ENCODE measurements around the gene MAP1LC3C.

DNA sequence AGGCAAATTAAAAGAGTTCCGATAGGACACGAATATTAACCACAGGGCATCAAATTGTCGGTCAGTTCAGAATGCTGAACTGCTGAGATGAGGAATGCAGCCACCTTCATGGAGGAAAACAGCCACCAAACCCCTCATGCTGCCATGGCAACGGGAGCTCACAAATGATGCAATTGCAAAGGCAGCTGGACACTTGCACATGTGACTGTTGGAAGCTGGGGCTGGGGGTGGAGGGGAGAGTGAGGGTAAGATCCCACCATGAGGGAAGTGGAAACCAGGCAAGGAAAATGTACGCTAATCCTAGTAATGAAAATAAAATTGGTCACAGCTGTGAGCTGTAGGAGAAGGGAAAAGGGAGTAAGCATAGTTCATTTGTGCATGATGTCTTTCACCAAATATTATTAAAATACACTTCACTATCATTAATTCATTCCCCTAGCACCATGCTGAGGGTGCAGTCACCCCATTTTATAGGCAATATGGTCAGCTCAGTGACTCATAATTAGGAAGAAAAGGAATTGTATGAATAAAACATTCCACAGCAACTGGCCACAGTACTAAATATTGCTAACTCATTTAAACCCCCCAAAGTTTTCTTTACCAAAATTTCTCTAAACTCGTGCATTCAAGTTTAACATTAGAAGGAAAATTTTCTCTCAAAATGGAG is 26.1 kb downstream of the MAP1LC3C start:
- TF ChIP-seq, protein P1, sequence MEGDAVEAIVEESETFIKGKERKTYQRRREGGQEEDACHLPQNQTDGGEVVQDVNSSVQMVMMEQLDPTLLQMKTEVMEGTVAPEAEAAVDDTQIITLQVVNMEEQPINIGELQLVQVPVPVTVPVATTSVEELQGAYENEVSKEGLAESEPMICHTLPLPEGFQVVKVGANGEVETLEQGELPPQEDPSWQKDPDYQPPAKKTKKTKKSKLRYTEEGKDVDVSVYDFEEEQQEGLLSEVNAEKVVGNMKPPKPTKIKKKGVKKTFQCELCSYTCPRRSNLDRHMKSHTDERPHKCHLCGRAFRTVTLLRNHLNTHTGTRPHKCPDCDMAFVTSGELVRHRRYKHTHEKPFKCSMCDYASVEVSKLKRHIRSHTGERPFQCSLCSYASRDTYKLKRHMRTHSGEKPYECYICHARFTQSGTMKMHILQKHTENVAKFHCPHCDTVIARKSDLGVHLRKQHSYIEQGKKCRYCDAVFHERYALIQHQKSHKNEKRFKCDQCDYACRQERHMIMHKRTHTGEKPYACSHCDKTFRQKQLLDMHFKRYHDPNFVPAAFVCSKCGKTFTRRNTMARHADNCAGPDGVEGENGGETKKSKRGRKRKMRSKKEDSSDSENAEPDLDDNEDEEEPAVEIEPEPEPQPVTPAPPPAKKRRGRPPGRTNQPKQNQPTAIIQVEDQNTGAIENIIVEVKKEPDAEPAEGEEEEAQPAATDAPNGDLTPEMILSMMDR (conservative IDR thresholded peaks at IDR 0.05 in 1 of 2, IDR thresholded peaks at IDR 0.05 in 1 of 2; ENCODE audit: extremely low read depth in 1 of 2, insufficient read depth in 1 of 2, low read depth in 1 of 2, low read length in 2 of 2), result no peak
- TF ChIP-seq EZH2 (IDR thresholded peaks at IDR 0.05; ENCODE audit: borderline replicate concordance, low read length), result no peak

Data from mammary epithelial cell (primary cell).